ENCODE measurements around the gene MT2A. TPM values are rescaled to one million over a fixed set of nuclear protein-coding genes. Genes with fewer than 3 reads are reported as not detected.
A peak's percentile ranks its signal among the peaks of the same experiment; 100 is the strongest.

MT2A gene
- total RNA-seq, 1 experiment from 2014 or later: 44.1 TPM

GRCh38 chr16:56600398-56600999 lies 7.9 kb upstream of the MT2A start:
- peak; percentile 68 for DNase-seq (ENCODE audit: low spot score)

- DNase-seq (ENCODE audit: low spot score): no peak
Observed at GRCh38 chr16:56601325-56601724, 7.1 kb upstream of the MT2A start.

GRCh38 chr16:56603589-56603988 lies 4.8 kb upstream of the MT2A start:
- DNase-seq (ENCODE audit: low spot score): peak; percentile 69

GRCh38 chr16:56604966-56605365 lies 3.4 kb upstream of the MT2A start:
- DNase-seq (ENCODE audit: low spot score): no peak

DNA sequence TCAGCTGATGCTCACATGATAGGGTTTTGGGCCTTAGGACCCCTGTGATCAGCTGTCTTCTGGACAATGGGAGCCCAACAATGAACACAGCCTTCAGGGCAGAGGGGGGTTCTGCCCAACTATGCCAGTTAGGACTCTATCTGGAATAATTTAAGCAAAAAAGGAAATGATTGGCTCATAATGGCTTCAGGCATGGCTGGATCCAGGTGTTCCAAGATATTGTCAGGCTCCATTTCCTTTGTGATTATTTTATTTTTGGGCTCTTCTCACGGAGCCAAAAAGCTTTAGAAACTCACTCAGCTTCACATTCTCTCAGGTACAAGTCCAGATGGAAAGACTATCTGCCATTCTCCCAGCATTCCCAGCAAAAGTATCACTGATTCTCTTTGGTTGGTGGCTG lies 2.9 kb upstream of the MT2A start:
- DNase-seq (ENCODE audit: low spot score): no peak

GRCh38 chr16:56606071-56606475 lies 2.3 kb upstream of the MT2A start:
- DNase-seq (ENCODE audit: low spot score): no peak

DNA sequence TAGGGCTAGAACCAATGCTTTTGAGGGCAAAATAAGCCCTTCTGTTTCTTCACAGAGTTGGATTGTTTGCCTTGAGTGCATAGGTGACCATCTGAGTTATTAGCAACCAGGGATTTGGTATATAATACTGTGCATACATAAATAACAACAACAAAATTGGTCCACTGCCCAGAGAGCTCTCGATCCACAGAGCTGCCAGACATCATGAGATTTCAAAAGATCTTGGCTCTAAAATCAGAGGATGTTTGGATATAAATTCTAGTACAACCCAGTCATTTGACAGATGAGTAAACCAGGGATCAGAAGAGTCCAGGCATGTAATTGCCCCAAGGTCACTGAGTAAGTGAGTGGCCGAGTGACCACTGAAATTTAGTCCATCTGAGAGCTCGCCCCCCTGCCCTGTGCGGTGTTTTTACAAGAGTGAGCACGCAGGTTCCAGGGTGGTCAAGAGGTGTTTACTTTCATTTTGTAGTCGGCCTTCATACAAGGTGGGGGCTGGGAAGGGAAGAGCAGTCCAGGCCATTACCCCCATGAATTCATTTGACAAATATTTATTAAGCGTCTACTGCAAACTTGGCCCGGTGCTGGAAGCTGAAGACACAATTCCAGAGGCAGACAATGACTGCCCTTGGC lies 1.8 kb upstream of the MT2A start:
- no peak for DNase-seq (ENCODE audit: low spot score)

DNA sequence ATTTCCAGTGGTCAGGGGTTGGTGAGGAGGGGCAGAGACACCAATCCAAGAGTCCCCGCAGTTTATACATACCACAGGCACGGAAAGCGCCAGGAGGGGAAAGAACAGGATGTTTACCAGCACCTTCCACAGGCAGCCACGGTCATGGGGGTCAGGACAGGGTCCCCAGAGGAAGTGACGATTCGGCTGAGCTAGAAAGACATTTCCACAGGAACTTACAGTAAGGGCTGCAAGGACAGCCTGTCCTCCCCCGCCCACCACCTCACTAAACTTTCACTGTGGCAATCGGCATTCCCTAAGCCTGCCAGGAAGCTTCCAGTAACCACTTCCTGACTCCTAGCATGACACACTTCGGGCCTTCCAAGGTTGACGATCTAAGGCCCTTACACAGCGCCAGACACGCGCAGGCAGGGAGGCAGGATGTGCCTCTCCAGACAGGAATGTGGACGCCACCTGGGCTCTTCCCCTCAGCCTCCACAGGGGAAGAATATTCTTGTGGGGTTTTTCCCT lies 1.2 kb upstream of the MT2A start:
- peak; percentile 64 for DNase-seq (ENCODE audit: low spot score)

DNA sequence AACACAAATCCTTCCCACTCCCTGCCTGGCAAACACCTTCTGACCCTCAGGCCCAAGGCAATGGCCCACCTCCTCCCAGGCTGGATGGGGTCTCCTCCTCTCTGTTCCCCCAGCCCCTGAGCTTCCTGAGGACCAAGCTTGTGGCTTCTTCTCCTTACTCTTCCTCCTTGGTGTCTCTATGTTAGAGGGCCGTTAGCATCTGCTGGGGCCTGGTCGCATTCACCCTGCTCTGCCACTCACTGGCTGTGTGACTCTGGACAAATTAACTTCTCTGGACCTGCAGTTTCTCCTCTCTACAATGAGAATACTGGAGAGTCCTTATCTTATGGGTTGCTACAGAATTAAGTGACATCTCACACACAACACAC lies 725 bp upstream of the MT2A start:
- DNase-seq (ENCODE audit: low spot score): no peak

DNA sequence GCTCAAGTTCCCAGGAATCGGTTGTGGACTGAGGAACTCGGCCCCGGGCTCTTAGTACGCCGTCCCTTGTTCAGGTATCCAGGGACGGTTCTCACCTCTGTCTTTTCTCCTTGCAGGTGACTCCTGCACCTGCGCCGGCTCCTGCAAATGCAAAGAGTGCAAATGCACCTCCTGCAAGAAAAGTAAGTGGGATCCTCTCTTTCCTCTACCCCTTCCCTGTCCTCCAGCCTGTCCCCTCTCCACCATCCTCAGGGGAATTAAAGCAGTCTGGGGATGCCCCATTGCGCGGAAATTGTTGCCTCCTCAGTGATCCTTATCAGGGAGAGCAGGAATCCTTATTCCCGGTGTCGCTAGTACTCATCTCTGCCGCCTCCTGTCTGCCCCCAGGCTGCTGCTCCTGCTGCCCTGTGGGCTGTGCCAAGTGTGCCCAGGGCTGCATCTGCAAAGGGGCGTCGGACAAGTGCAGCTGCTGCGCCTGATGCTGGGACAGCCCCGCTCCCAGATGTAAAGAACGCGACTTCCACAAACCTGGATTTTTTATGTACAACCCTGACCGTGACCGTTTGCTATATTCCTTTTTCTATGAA lies 585 bp downstream of the MT2A start:
- DNase-seq (ENCODE audit: low spot score): peak; percentile 25

DNA sequence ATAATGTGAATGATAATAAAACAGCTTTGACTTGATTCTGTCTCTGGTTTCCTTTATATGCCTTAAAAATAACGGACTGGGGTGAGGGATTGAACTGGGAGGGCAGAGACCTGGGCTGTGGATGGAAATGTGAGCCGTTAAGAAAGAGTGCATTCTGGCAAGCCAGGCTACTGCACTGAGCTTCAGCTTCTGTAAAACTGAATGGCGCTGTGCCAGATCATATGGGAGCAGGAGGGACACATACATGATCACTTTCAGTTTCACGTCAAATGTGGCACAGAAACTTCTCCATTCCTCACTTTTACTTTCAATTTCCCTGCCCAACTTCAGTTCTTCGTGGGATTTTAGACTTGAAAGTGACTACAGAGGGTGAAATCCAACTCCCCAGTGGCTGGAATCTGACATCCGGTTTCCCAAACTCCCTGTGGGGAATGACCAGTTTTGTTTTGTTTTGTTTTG lies 1.1 kb downstream of the MT2A start:
- peak; percentile 75 for DNase-seq (ENCODE audit: low spot score)

DNA sequence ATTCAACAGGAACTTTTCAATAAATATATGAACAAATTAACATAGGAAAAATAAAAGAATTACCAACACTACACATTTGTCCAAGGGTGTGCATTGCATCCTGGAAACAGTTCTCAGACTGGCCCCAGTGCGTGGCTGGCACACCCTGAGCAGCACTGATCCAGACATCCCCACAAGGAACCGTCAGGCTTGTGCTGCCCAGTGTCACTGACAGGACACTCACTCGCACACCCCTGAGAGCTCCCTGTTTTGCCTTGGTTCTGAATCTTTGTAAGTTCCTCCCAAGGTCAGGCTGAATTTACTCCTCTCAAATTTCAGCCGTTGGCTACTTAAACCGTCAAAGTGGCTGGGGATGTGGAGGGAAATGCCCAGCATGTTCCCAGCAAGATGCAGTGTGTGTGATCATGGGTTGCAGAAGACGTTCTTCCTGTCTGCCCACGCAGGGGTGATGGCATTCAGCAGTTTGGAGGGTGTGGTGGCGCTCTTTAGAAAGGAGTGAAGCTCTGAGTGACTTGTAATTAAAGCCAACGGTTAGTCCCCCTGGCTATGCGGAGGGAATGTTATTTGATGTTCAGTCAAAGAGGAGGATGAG lies 1.7 kb downstream of the MT2A start:
- peak; percentile 11 for DNase-seq (ENCODE audit: low spot score)

- DNase-seq (ENCODE audit: low spot score): no peak
Observed at GRCh38 chr16:56610609-56611111, 2.3 kb downstream of the MT2A start.

DNA sequence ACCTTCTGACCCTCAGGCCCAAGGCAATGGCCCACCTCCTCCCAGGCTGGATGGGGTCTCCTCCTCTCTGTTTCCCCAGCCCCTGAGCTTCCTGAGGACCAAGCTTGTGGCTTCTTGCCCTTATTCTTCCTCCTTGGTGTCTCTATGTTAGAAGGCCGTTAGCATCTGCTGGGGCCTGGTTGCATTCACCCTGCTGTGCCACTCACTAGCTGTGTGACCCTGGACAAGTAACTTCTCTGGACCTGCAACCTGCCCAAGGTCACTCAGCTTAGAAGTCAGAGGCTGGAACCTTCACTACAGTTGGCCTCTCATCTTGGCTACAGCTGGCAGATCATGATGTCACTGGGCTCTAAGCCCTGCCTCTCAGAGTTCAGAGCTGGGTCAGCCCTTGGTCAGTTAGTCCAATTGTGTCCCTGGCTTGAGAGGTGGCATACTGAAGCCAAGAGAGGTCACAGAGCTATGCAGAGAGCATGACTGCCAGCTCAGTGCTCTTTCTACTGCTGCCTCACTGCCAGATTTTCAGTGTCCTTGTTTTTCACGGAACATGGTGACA lies 3.0 kb downstream of the MT2A start:
- DNase-seq (ENCODE audit: low spot score): no peak

DNA sequence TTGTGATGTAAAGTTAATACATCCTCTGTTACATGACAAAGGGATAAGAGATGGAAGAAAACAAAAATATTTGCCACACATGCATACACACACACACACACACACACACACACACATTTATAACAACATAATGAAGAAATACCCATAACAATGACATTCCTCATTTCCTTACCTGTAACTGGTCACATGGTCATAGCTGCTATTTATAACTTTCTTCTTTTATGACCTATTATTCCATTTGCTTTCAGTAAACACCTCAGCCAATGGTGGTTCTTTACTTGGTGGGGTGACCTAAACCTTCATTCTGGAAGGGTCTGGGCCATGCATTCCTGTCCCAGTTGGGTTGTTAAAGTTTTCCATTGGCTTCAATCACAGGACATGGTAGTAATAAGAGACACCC lies 5.3 kb downstream of the MT2A start:
- DNase-seq (ENCODE audit: low spot score): no peak

DNA sequence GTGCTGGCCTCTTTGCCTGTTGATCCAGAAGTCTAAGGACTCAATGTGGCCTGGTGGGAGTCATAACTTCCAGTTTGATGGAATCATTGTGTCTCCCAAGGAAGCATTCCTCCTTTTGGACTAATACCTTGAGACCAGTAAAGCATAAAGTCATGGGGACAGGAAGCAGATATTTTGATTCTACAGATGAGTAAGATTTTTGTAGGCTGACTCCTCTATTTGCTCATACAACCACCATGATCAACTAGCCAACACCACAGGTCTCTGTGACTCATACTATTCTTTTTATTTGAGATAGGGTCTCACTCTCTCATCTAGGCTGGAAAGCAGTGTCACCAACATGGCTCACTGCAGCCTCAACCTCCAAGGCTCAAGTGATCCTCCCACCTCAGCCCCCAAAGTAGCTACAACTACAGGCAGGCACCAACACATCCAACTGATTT lies 6.2 kb downstream of the MT2A start:
- no peak for DNase-seq (ENCODE audit: low spot score)

DNA sequence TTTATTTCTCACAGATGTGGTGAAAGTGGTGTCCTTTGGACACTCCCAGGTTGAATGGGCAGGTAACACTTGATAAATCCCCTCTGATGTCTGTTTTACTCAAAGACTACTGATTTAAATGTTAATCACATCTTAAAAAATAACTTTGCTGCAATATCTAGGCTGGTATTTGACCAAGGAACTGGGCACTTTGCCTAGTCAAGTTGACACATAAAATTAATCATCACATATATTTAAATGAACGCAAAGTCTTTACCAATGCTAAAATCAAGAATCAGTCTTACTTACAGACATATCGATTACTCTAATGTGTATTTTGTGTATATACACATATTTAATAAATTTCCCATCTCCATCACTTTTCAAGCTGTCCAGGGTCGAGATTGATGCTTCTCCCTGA lies 7.0 kb downstream of the MT2A start:
- no peak for DNase-seq (ENCODE audit: low spot score)

GRCh38 chr16:56616608-56617211 lies 8.3 kb downstream of the MT2A start:
- no peak for DNase-seq (ENCODE audit: low spot score)

DNA sequence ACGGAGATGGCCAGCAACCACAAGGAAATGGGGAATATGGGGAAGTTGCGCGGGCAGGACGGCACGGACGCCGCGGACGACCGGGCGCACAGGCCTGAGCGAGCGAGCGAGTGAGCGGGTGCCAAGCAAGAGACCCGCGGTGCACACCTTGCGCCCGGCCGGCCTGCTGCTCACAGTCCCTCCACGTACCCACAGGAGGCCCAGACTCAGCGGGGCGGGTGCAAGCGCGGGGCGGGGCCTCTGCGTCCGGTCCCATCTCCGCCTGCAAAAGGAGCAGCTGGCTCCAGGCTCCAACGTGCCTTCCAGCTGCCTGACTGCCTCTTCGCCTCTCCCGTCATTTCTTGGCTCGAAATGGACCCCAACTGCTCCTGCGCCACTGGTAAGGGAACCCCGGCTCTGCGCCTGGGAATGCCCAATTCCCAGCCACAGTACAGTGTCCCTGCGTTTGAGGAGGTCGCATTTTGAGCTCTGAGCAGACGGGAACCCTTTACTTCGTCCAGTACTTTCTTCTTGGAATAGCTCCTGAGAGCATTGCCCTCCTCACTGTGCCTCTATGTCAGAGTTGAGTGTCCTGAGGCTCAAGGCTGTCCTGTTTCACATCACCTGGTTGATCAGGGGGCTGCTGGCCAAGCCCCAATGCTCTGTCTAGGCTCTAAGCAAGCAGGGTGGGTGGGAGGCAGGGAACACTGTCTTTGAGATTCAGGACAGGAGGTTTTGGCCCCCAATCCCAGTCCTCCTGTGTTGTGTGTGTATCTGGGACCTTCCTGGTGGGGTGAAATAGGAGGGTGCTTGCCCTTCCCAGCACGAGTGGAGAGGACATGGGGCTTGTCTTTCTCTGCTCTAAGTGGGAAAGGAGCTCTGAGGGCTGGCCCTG lies 9.1 kb downstream of the MT2A start:
- no peak for DNase-seq (ENCODE audit: low spot score)

DNA sequence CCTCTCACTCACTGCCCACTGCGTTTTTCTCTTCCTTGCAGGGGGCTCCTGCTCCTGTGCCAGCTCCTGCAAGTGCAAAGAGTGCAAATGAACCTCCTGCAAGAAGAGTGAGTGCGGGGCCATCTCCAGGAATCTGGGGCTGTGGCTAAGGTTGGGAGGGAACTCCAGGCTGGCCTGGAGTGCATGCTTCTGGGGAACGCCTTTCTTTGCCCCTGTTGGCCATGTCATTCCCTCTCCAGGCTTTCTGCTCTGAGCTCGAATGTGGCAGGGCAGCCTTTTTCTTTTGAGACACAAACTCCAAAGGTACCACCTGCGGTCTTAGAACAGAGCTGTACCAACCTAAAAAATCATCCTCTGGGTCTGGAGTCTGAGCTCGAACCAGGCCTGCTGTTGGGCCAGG lies 9.8 kb downstream of the MT2A start:
- DNase-seq (ENCODE audit: low spot score): no peak

Data from HT-29 (cell line).